Bone marrow (tissue), 2 donors: ENCODE measurements around the gene NFYA.

Experiments used
- DNase-seq, 2 donors: peaks; one replicate each; lab custom pipeline; 2025; lab: John Stamatoyannopoulos, UW

The NFYA gene

GRCh38 chr6:41119508-41119907 is 46.7 kb downstream of the NFYA start:
- no peak for DNase-seq

- no peak for DNase-seq
These were observed 47.3 kb downstream of the NFYA start for GRCh38 chr6:41120058-41120457.

GRCh38 chr6:41122373-41122772 is 49.6 kb downstream of the NFYA start:
- DNase-seq = no peak

- DNase-seq = no peak
These were observed 50.1 kb downstream of the NFYA start for GRCh38 chr6:41122918-41123317.

GRCh38 chr6:41125282-41125681 is 52.5 kb downstream of the NFYA start:
- DNase-seq = no peak

- DNase-seq = no peak
These were observed 59.5 kb downstream of the NFYA start for GRCh38 chr6:41132254-41132653.

- DNase-seq = no peak
These were observed 62.5 kb downstream of the NFYA start for GRCh38 chr6:41135062-41135832.

GRCh38 chr6:41136911-41137310 is 64.1 kb downstream of the NFYA start:
- DNase-seq = no peak

- DNase-seq = no peak
These were observed 75.1 kb downstream of the NFYA start for GRCh38 chr6:41147917-41148316.
